A549 (cell line): ENCODE results near the gene COBL.

Source experiments
- CTCF ChIP-seq: fragments of >200 bp; sonication (Bioruptor Twin); formaldehyde crosslinking; IDR thresholded peaks from 3 replicates; pipeline ENCODE4 v1.5.1; 2016
- ESRRA ChIP-seq: fragments of 150-350 bp; IDR thresholded peaks from 2 replicates; pipeline ENCODE4 v1.6.1; 2014; ENCODE audit warnings: mild to moderate bottlenecking, low read length, borderline replicate concordance
- HOXB5 ChIP-seq: fragments of 250-450 bp; sonication (Bioruptor Pico); IDR thresholded peaks from 2 replicates; pipeline ENCODE4 v1.5.0; 2020; ENCODE audit warnings: mild to moderate bottlenecking, moderate library complexity
- JUN ChIP-seq, 2 experiments: fragments of >200 bp; sonication (Bioruptor Twin); formaldehyde crosslinking; IDR thresholded peaks; 2 replicates in 1 of 2; 3 replicates in 1 of 2; pipeline ENCODE4 v1.6.1; 2016 to 2017
- MYC ChIP-seq: IDR thresholded peaks from 2 replicates; pipeline ENCODE4 v1.6.1; 2012; ENCODE audit warnings: mild to moderate bottlenecking, inconsistent platforms, low read length, improper control_type of control experiment, borderline replicate concordance
- NPAS2 ChIP-seq: fragments of 250-450 bp; sonication (Bioruptor Pico); IDR thresholded peaks from 2 replicates; pipeline ENCODE4 v1.8.0; 2022; ENCODE audit warnings: mild to moderate bottlenecking, moderate library complexity, borderline replicate concordance
- PHF8 ChIP-seq: fragments of 200-600 bp; sonication (generic); IDR thresholded peaks from 2 replicates; pipeline ENCODE4 v1.6.1; 2016; ENCODE audit warnings: low read depth, mild to moderate bottlenecking, antibody characterized with exemption, moderate library complexity, borderline replicate concordance
- POLR2A ChIP-seq: IDR thresholded peaks from 2 replicates; pipeline ENCODE4 v1.6.1; 2012; ENCODE audit warnings: mild to moderate bottlenecking, low read length

DNA sequence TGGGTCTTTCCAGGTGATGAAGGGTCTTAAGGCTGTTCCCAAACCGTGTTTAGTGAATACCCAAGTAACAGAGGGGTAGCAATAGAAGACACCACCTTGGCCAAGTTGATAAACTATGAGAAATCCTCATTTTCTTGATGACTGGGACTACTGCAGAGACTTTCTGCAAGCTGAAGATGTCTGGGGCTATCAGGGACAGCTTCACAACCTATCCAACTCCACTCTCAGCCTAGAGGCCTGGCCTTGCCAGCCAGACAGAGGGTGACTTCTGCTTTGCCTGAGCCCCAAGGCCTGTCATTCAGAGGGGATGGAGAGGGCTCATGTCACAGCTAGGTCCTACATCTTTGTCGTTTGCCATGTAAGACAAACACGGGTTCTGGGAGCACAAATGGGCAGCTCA is 278.0 kb downstream of the COBL start:
- no peak for TF ChIP-seq CTCF
- TF ChIP-seq PHF8, result no peak
- TF ChIP-seq NPAS2, result no peak
- TF ChIP-seq HOXB5 (CRISPR knock-in tag), result no peak
- no peak for TF ChIP-seq POLR2A
- no peak for TF ChIP-seq ESRRA
- TF ChIP-seq MYC, result no peak
- TF ChIP-seq JUN (IDR thresholded peaks at IDR 0.05), result no peak
